Uterus (tissue), 2 donors: ENCODE measurements around the gene HES2.

ENCODE experiments used
- CTCF ChIP-seq, 4 experiments: fragments of 200-600 bp in 2 of 4; fragments of 450-650 bp in 2 of 4; sonication (generic) in 2 of 4; IDR thresholded peaks; one replicate each; pipeline ENCODE4 v1.5.1; 2016 to 2019; ENCODE audit warnings: antibody characterized with exemption in 4 of 4, mild to moderate bottlenecking in 2 of 4, moderate library complexity in 1 of 4
- POLR2A ChIP-seq, 2 donors: fragments of 450-650 bp; IDR thresholded peaks; one replicate each; pipeline ENCODE4 v1.6.1; 2016; ENCODE audit warnings: antibody characterized with exemption in 2 of 2, mild to moderate bottlenecking in 1 of 2, moderate library complexity in 1 of 2

GRCh38 chr1:6467224-6467623, 47.5 kb upstream of the HES2 start:
- TF ChIP-seq CTCF (IDR thresholded peaks at IDR 0.05) (no peak), POLR2A (IDR thresholded peaks at IDR 0.05) (no peak)
